HEK293 (cell line): ENCODE results near the gene HOMER1.

Experiments used
- CTCF ChIA-PET: fragments of 350-600 bp; formaldehyde crosslinking; extraction: SDS; loops from one replicate; lab custom pipeline; 2021; ENCODE audit warnings: antibody characterized with exemption; lab: Yijun Ruan, JAX
- POLR2A ChIA-PET: fragments of 300-600 bp; formaldehyde crosslinking; extraction: SDS; loops from one replicate; lab custom pipeline; 2020; ENCODE audit warnings: antibody characterized with exemption, inconsistent platforms; lab: Yijun Ruan, JAX
- H3K27ac ChIP-seq: fragments of 200-500 bp; sonication (Bioruptor generic); 2 replicates; pipeline ENCODE4 v1.5.1; 2014; ENCODE audit warnings: low read depth, low read length, control low read depth, inconsistent platforms; ENCODE audit errors: extremely low read depth
- H3K36me3 ChIP-seq, 2 experiments: fragments of 200-500 bp in 1 of 2; sonication (Bioruptor generic) in 1 of 2; 1 replicate in 1 of 2; 2 replicates in 1 of 2; pipeline ENCODE4 v1.5.1; 2014 to 2017; ENCODE audit warnings: inconsistent platforms in 2 of 2, low read length in 2 of 2; ENCODE audit not compliant: control insufficient read depth in 2 of 2, insufficient read depth in 1 of 2
- H3K4me1 ChIP-seq: fragments of 200-500 bp; sonication (Bioruptor generic); 2 replicates; pipeline ENCODE4 v1.5.1; 2014; ENCODE audit warnings: mild to moderate bottlenecking, low read length, inconsistent platforms; ENCODE audit not compliant: control insufficient read depth, insufficient read depth
- H3K4me3 ChIP-seq: 2 replicates; pipeline ENCODE4 v1.5.1; 2011; ENCODE audit warnings: low read depth, mild to moderate bottlenecking, control low read depth, low read length, moderate library complexity
- H3K9me3 ChIP-seq: fragments of 200-500 bp; sonication (Bioruptor generic); 2 replicates; pipeline ENCODE4 v1.5.1; 2014; ENCODE audit warnings: low read depth, low read length, inconsistent platforms; ENCODE audit not compliant: control insufficient read depth, insufficient read depth
- FEZF1 ChIP-seq: fragments of 450-650 bp; formaldehyde crosslinking; IDR thresholded peaks from 2 replicates; pipeline ENCODE4 v1.5.1; 2016; ENCODE audit warnings: missing biosample characterization, missing genetic modification characterization
- KLF7 ChIP-seq: fragments of 450-650 bp; formaldehyde crosslinking; IDR thresholded peaks from 2 replicates; pipeline ENCODE4 v1.5.1; 2016; ENCODE audit warnings: missing biosample characterization, missing genetic modification characterization, borderline replicate concordance
- KLF8 ChIP-seq: fragments of 450-650 bp; formaldehyde crosslinking; IDR thresholded peaks from 2 replicates; pipeline ENCODE4 v1.5.1; 2016; ENCODE audit warnings: missing biosample characterization, missing genetic modification characterization
- MZF1 ChIP-seq: fragments of 450-650 bp; formaldehyde crosslinking; IDR thresholded peaks from 2 replicates; pipeline ENCODE4 v1.5.1; 2017; ENCODE audit warnings: missing biosample characterization, missing genetic modification characterization, borderline replicate concordance
- OSR2 ChIP-seq: fragments of 450-650 bp; formaldehyde crosslinking; IDR thresholded peaks from 2 replicates; pipeline ENCODE4 v1.5.1; 2016; ENCODE audit warnings: missing biosample characterization, missing genetic modification characterization
- PRDM1 ChIP-seq: fragments of 450-650 bp; formaldehyde crosslinking; IDR thresholded peaks from 2 replicates; pipeline ENCODE4; 2016; ENCODE audit warnings: missing biosample characterization, missing genetic modification characterization
- PRDM6 ChIP-seq: fragments of 450-650 bp; formaldehyde crosslinking; IDR thresholded peaks from 2 replicates; pipeline ENCODE4 v1.5.1; 2017; ENCODE audit warnings: missing biosample characterization, missing genetic modification characterization
- SP2 ChIP-seq: fragments of 450-650 bp; formaldehyde crosslinking; IDR thresholded peaks from 2 replicates; pipeline ENCODE4 v1.5.1; 2016; ENCODE audit warnings: missing biosample characterization, missing genetic modification characterization
- TRIM28 ChIP-seq: IDR thresholded peaks from 2 replicates; pipeline ENCODE4 v1.6.1; 2011; ENCODE audit warnings: low read length, control low read depth, borderline replicate concordance
- ZBTB17 ChIP-seq: fragments of 450-650 bp; formaldehyde crosslinking; IDR thresholded peaks from 2 replicates; pipeline ENCODE4 v1.5.1; 2016; ENCODE audit warnings: missing biosample characterization, missing genetic modification characterization
- ZBTB21 ChIP-seq: fragments of 450-650 bp; formaldehyde crosslinking; IDR thresholded peaks from 2 replicates; pipeline ENCODE4 v1.5.1; 2017; ENCODE audit warnings: missing biosample characterization, missing genetic modification characterization
- ZBTB8A ChIP-seq: fragments of 450-650 bp; formaldehyde crosslinking; IDR thresholded peaks from 2 replicates; pipeline ENCODE4 v1.5.1; 2016; ENCODE audit warnings: missing biosample characterization, missing genetic modification characterization
- ZEB2 ChIP-seq: fragments of 450-650 bp; formaldehyde crosslinking; IDR thresholded peaks from 2 replicates; pipeline ENCODE4 v1.5.1; 2016; ENCODE audit warnings: missing biosample characterization, missing genetic modification characterization
- ZFHX2 ChIP-seq: fragments of 450-650 bp; formaldehyde crosslinking; conservative IDR thresholded peaks from 2 replicates; pipeline ENCODE4 v1.5.1; 2016; ENCODE audit warnings: missing biosample characterization, missing genetic modification characterization
- ZNF146 ChIP-seq: fragments of 450-650 bp; formaldehyde crosslinking; IDR thresholded peaks from 2 replicates; pipeline ENCODE4 v1.5.1; 2016; ENCODE audit warnings: missing biosample characterization, missing genetic modification characterization
- ZNF169 ChIP-seq: fragments of 450-650 bp; formaldehyde crosslinking; IDR thresholded peaks from 2 replicates; pipeline ENCODE4 v1.5.1; 2016; ENCODE audit warnings: missing biosample characterization, missing genetic modification characterization
- ZNF292 ChIP-seq: fragments of 450-650 bp; formaldehyde crosslinking; IDR thresholded peaks from 2 replicates; pipeline ENCODE4 v1.5.1; 2016; ENCODE audit warnings: low read depth, missing biosample characterization, missing genetic modification characterization, borderline replicate concordance
- ZNF335 ChIP-seq: fragments of 450-650 bp; formaldehyde crosslinking; conservative IDR thresholded peaks from 2 replicates; pipeline ENCODE4 v1.5.1; 2016; ENCODE audit warnings: missing biosample characterization, missing genetic modification characterization
- ZNF350 ChIP-seq: fragments of 450-650 bp; formaldehyde crosslinking; IDR thresholded peaks from 2 replicates; pipeline ENCODE4 v1.5.0; 2017; ENCODE audit warnings: missing biosample characterization, mild to moderate bottlenecking, missing genetic modification characterization
- ZNF488 ChIP-seq: fragments of 450-650 bp; formaldehyde crosslinking; IDR thresholded peaks from 2 replicates; pipeline ENCODE4 v1.5.1; 2016; ENCODE audit warnings: missing biosample characterization, missing genetic modification characterization
- ZNF530 ChIP-seq: fragments of 450-650 bp; formaldehyde crosslinking; IDR thresholded peaks from 2 replicates; pipeline ENCODE4 v1.5.1; 2016; ENCODE audit warnings: low read depth, missing biosample characterization, missing genetic modification characterization
- ZNF544 ChIP-seq: fragments of 450-650 bp; formaldehyde crosslinking; IDR thresholded peaks from 2 replicates; pipeline ENCODE4 v1.5.0; 2017; ENCODE audit warnings: missing biosample characterization, missing genetic modification characterization
- ZNF585B ChIP-seq: fragments of 450-650 bp; formaldehyde crosslinking; IDR thresholded peaks from 2 replicates; pipeline ENCODE4 v1.5.1; 2016; ENCODE audit warnings: missing biosample characterization, missing genetic modification characterization
- ZNF629 ChIP-seq: fragments of 450-650 bp; formaldehyde crosslinking; IDR thresholded peaks from 2 replicates; pipeline ENCODE4 v1.5.1; 2017; ENCODE audit warnings: missing biosample characterization, missing genetic modification characterization
- ZNF692 ChIP-seq: fragments of 450-650 bp; formaldehyde crosslinking; IDR thresholded peaks from 2 replicates; pipeline ENCODE4 v1.5.1; 2016; ENCODE audit warnings: missing biosample characterization, missing genetic modification characterization
- ZNF776 ChIP-seq: fragments of 450-650 bp; formaldehyde crosslinking; IDR thresholded peaks from 2 replicates; pipeline ENCODE4 v1.5.0; 2017; ENCODE audit warnings: missing biosample characterization, missing genetic modification characterization, borderline replicate concordance
- ZNF792 ChIP-seq: fragments of 450-650 bp; formaldehyde crosslinking; IDR thresholded peaks from 2 replicates; pipeline ENCODE4 v1.5.1; 2016; ENCODE audit warnings: missing biosample characterization, missing genetic modification characterization
- TF ChIP-seq, protein P1 (sequence below): fragments of 450-650 bp; IDR thresholded peaks from 2 replicates; pipeline ENCODE4 v1.5.1; 2018; ENCODE audit warnings: missing biosample characterization, missing genetic modification characterization
- TF ChIP-seq, protein P2 (sequence below): IDR thresholded peaks from 2 replicates; pipeline ENCODE4 v1.6.1; 2011; ENCODE audit warnings: mild to moderate bottlenecking, low read depth, low read length, borderline replicate concordance
- TF ChIP-seq, protein P3 (sequence below): fragments of 450-650 bp; formaldehyde crosslinking; IDR thresholded peaks from 2 replicates; pipeline ENCODE4 v1.5.1; 2016; ENCODE audit warnings: missing biosample characterization, missing genetic modification characterization, low read depth

HOMER1 gene

DNA sequence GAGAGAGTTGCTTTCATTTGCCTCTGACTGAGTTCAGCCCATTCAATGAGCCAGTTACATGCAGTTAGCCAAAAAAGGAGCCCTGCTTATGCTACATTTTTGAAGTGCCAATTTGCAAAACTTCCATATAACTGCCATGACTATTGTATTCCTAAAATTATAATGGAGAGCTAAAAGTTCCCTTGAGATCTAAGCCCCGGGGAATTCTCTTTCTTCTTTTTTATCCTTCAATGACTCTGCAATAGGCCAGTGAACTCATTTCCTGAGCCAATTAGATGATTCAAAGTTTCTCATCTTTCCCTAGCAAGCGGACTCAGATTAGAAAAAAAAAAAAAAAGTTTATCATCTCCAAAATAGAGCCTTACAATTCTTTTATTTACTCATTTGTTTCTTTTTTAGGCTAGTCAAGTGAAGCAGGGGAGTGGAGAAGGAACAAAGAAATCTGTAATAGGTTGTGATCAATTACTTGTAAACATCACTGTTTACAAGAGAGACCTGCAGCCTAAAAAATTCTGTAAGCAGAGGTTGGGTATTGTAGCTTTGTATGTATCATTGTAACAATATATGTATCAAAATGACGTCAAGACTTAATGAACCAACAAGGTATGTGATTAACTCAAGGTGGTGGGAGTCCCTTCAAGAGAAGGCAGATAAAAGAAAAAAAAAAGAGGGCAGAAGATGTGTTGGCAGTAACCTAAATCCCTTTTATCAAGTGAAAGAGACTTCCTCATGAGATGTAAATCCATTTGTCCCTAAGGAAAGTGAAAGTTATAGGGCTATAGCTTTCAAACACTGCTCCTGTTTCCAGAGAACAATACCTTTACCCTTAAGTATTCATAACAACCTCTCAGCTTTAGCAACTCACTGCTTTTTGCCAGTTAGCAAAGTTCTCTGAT, 48.7 kb upstream of the HOMER1 start:
- no peaks in the 10 kb centered on the region for H3K9me3 ChIP-seq
- H3K27ac ChIP-seq = no peak overlapping the region
- POLR2A ChIA-PET = interaction anchor here (0.7 kb wide), 1 partner anchor 225 kb away, joined by 3 read pairs; no protein-coding TSS in a partner anchor
- CTCF ChIA-PET = interaction anchor here (0.8 kb wide), 1 partner anchor 8 kb away, joined by 3 read pairs; no protein-coding TSS in a partner anchor
- H3K36me3 ChIP-seq = no peaks in the 10 kb centered on the region
- peaks cover 7% of the 10 kb centered on the region for H3K4me1 ChIP-seq
- no peak overlapping the region for H3K4me3 ChIP-seq
- TF ChIP-seq PRDM1 (tag by site-specific recombination) (peak; percentile 35; the same call in 1 of the 2 replicates), ZNF792 (no peak), MZF1 (no peak), ZNF585B (no peak), KLF8 (tag by site-specific recombination) (0 out of 2 replicates have a peak, but pooled peaks have one; percentile 18), FEZF1 (tag by site-specific recombination) (peak; percentile 45), ZBTB8A (tag by site-specific recombination) (no peak), TRIM28 (no peak), ZNF692 (tag by site-specific recombination) (no peak), ZBTB17 (tag by site-specific recombination) (no peak), KLF7 (tag by site-specific recombination) (no peak), PRDM6 (peak; percentile 89), OSR2 (tag by site-specific recombination) (peak; percentile 48; the same call in 1 of the 2 replicates), ZNF544 (tag by site-specific recombination) (no peak), ZNF350 (tag by site-specific recombination) (no peak), ZNF488 (tag by site-specific recombination) (no peak), ZNF169 (tag by site-specific recombination) (no peak), ZNF629 (tag by site-specific recombination) (peak; percentile 72), ZNF292 (tag by site-specific recombination) (no peak), ZBTB21 (tag by site-specific recombination) (peak; percentile 24; the same call in 1 of the 2 replicates), ZNF530 (no peak), ZFHX2 (tag by site-specific recombination) (0 out of 2 replicates have a peak, but pooled peaks have one; percentile 26), ZNF335 (tag by site-specific recombination) (0 out of 2 replicates have a peak, but pooled peaks have one; percentile 10), ZNF146 (tag by site-specific recombination) (no peak), ZEB2 (tag by site-specific recombination) (peak; percentile 64), ZNF776 (tag by site-specific recombination) (no peak), SP2 (tag by site-specific recombination) (no peak)
- TF ChIP-seq, protein P1, sequence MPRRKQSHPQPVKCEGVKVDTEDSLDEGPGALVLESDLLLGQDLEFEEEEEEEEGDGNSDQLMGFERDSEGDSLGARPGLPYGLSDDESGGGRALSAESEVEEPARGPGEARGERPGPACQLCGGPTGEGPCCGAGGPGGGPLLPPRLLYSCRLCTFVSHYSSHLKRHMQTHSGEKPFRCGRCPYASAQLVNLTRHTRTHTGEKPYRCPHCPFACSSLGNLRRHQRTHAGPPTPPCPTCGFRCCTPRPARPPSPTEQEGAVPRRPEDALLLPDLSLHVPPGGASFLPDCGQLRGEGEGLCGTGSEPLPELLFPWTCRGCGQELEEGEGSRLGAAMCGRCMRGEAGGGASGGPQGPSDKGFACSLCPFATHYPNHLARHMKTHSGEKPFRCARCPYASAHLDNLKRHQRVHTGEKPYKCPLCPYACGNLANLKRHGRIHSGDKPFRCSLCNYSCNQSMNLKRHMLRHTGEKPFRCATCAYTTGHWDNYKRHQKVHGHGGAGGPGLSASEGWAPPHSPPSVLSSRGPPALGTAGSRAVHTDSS (tag by site-specific recombination) = no peak
- TF ChIP-seq, protein P2, sequence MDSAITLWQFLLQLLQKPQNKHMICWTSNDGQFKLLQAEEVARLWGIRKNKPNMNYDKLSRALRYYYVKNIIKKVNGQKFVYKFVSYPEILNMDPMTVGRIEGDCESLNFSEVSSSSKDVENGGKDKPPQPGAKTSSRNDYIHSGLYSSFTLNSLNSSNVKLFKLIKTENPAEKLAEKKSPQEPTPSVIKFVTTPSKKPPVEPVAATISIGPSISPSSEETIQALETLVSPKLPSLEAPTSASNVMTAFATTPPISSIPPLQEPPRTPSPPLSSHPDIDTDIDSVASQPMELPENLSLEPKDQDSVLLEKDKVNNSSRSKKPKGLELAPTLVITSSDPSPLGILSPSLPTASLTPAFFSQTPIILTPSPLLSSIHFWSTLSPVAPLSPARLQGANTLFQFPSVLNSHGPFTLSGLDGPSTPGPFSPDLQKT = no peak
- TF ChIP-seq, protein P3, sequence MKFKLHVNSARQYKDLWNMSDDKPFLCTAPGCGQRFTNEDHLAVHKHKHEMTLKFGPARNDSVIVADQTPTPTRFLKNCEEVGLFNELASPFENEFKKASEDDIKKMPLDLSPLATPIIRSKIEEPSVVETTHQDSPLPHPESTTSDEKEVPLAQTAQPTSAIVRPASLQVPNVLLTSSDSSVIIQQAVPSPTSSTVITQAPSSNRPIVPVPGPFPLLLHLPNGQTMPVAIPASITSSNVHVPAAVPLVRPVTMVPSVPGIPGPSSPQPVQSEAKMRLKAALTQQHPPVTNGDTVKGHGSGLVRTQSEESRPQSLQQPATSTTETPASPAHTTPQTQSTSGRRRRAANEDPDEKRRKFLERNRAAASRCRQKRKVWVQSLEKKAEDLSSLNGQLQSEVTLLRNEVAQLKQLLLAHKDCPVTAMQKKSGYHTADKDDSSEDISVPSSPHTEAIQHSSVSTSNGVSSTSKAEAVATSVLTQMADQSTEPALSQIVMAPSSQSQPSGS = peak; percentile 80
